Breast epithelium (tissue), 4 donors: ENCODE measurements around the gene NPTX1. TPM values are rescaled to one million over a fixed set of nuclear protein-coding genes. Genes with fewer than 3 reads are reported as not detected.

ENCODE experiments used
- DNase-seq, 2 donors: peaks; one replicate each; pipeline ENCODE4 v3.0.0-alpha.2; 2019; ENCODE audit warnings: low spot score in 2 of 2
- H3K27ac ChIP-seq, 2 donors: fragments of 200-600 bp; sonication (generic) in 1 of 2; one replicate each; pipeline ENCODE4 v1.5.1; 2016 to 2019; ENCODE audit warnings: mild to moderate bottlenecking in 1 of 2
- H3K27me3 ChIP-seq, 2 donors: fragments of 200-600 bp; sonication (generic) in 1 of 2; one replicate each; pipeline versions ENCODE4 v1.5.1 to v1.6.0; 2017 to 2019; ENCODE audit warnings: control low read depth in 1 of 2, mild to moderate bottlenecking in 1 of 2
- H3K36me3 ChIP-seq: fragments of 200-600 bp; one replicate; pipeline ENCODE4 v1.5.1; 2019
- H3K4me1 ChIP-seq, 2 donors: fragments of 200-600 bp; sonication (generic); one replicate each; pipeline ENCODE4 v1.5.1; 2016 to 2019; ENCODE audit warnings: control low read depth in 1 of 2
- H3K4me3 ChIP-seq, 3 donors: fragments of 200-600 bp; sonication (generic); 1 replicate in 2 of 3; 2 replicates in 1 of 3; pipeline ENCODE4 v1.5.1; 2016 to 2019; ENCODE audit warnings: mild to moderate bottlenecking in 3 of 3, moderate library complexity in 2 of 3
- H3K9me3 ChIP-seq, 2 donors: fragments of 200-600 bp; sonication (generic) in 1 of 2; one replicate each; pipeline ENCODE4 v1.5.1; 2016 to 2019; ENCODE audit warnings: control low read depth in 1 of 2
- POLR2A ChIP-seq: fragments of 450-650 bp; IDR thresholded peaks from one replicate; pipeline ENCODE4 v1.6.1; 2016; ENCODE audit warnings: antibody characterized with exemption, mild to moderate bottlenecking, moderate library complexity
- POLR2AphosphoS5 ChIP-seq, 3 donors: sonication (generic); formaldehyde crosslinking; IDR thresholded peaks; one replicate each; pipeline ENCODE4 v1.6.1; 2017; ENCODE audit warnings: antibody characterized with exemption in 3 of 3
- intact Hi-C: fragments of 100-400 bp; cut with DNase I; formaldehyde crosslinking; loops from one replicate; pipeline ENCODE4 v1.15.1; 2023; ENCODE audit warnings: low total_unique reads
- total RNA-seq, 3 donors: library from RNA; depleted of rRNA; stranded (reverse); fragments of >200 nt; gene quantifications; one replicate each; pipeline ENCODE4 v1.1.0, GENCODE V29; 2016
- TF ChIP-seq, protein P1 (sequence below), 3 donors: fragments of 450-650 bp; IDR thresholded peaks; one replicate each; pipeline ENCODE4 v1.5.1; 2016 to 2017; ENCODE audit warnings: antibody characterized with exemption in 3 of 3, mild to moderate bottlenecking in 3 of 3, moderate library complexity in 3 of 3

Gene NPTX1
- total RNA-seq, 3 donors from 2014 or later: under 0.01 to 0.32 (median 0.29) TPM

DNA sequence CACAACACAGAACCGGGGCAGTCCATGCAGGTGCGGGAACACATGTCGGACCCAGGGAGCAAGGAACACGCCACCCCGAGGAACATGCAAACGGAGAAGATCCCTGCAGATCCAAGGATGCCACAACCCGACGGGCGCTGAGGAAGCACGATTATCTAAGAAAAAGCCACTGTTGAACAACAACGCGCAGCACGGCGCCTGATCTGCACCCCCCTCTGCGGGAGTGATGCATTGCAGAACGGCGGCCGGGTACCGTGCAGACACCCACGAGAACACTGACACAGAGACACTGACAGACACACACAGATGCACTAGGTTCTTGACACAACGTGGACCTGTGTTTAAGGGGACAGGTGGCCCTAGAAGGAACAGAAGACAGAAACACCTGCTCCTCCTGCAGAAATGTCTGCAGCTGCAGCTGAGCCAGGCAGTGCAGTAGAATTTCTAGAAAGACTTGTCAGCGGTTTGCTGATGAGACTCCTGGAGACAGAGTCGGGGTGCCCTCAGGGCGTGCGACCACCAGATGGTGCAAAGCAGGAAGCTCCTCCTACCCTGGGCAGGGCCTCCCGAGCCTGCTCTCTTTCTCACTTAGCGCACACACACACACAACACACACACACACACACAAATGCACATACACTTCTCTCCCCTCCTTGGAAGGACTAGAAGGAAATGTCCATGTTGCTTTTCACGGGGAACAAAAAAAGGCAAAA is 7.5 kb downstream of the NPTX1 start:
- intact Hi-C loops: no loop called here
- H3K9me3 ChIP-seq: no peaks in the 10 kb centered on the region
- H3K27ac ChIP-seq: no peak overlapping the region
- H3K4me1 ChIP-seq: no peaks in the 10 kb centered on the region
- H3K36me3 ChIP-seq: no peaks in the 10 kb centered on the region
- H3K4me3 ChIP-seq: no peak overlapping the region
- H3K27me3 ChIP-seq: peaks cover 0 to 67% of the 10 kb centered on the region in 2 donors
- TF ChIP-seq, protein P1, sequence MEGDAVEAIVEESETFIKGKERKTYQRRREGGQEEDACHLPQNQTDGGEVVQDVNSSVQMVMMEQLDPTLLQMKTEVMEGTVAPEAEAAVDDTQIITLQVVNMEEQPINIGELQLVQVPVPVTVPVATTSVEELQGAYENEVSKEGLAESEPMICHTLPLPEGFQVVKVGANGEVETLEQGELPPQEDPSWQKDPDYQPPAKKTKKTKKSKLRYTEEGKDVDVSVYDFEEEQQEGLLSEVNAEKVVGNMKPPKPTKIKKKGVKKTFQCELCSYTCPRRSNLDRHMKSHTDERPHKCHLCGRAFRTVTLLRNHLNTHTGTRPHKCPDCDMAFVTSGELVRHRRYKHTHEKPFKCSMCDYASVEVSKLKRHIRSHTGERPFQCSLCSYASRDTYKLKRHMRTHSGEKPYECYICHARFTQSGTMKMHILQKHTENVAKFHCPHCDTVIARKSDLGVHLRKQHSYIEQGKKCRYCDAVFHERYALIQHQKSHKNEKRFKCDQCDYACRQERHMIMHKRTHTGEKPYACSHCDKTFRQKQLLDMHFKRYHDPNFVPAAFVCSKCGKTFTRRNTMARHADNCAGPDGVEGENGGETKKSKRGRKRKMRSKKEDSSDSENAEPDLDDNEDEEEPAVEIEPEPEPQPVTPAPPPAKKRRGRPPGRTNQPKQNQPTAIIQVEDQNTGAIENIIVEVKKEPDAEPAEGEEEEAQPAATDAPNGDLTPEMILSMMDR (IDR thresholded peaks at IDR 0.05): no peak
- no peak for TF ChIP-seq POLR2AphosphoS5 (IDR thresholded peaks at IDR 0.05)
- no peak for TF ChIP-seq POLR2A
- DNase-seq: no peak

DNA sequence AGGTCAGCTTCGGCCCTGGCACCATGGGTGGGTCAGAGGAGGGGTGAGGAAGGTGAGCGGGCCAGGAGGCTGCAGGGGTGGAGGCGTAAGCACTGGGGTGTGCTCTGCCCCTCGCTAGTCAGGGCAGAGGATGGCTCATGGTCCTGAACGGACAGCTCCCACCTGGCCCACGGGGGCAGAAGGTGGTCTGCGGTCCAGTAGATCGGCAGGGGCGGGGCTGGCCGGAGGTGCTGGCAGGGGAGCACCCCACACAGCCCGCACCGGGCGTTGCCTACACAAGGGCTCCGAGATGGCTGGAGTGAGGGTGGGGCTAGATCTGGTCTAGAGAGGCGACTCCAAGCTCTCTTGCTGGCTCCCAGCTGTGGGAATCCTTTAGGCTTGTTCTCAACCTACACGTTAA is 8.2 kb downstream of the NPTX1 start:
- no peaks in the 10 kb centered on the region for H3K36me3 ChIP-seq
- H3K27me3 ChIP-seq: peaks cover 0 to 60% of the 10 kb centered on the region in 2 donors
- DNase-seq: no peak
- no peak overlapping the region for H3K27ac ChIP-seq
- intact Hi-C loops: no loop called here
- H3K9me3 ChIP-seq: no peaks in the 10 kb centered on the region
- H3K4me1 ChIP-seq: no peaks in the 10 kb centered on the region
- H3K4me3 ChIP-seq: no peak overlapping the region
- TF ChIP-seq POLR2AphosphoS5 (IDR thresholded peaks at IDR 0.05) (no peak), POLR2A (no peak)
- TF ChIP-seq, protein P1 (IDR thresholded peaks at IDR 0.05): no peak

DNA sequence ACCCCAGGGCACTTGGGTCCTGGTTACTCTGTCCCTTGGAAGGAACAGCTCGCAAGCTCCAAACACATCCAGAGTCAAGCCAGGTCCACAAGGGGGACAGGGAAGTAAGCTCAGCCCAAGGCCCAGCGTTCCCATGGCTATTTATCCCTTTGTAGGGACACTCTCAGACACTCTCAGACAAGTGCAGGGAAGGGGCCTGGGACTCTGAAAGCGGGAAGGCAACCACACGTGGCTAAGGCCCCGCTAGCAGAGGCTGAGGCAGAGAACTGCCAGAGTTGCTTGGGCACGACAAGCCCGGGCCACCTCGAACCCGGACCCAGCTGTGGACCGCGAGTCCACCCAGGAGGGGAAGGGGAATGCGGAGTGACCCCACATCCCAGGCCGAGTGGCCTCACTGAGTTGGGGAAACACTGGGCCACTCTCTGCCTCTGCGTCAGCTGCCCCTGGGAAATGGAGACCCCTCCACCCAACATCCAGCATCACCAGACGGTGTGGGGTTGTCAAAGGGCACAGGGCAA is 10.2 kb downstream of the NPTX1 start:
- intact Hi-C loops: no loop called here
- no peaks in the 10 kb centered on the region for H3K36me3 ChIP-seq
- TF ChIP-seq POLR2AphosphoS5 (IDR thresholded peaks at IDR 0.05): no peak
- TF ChIP-seq, protein P1 (IDR thresholded peaks at IDR 0.05): no peak
- no peak for TF ChIP-seq POLR2A
- H3K27me3 ChIP-seq: peaks cover 0 to 51% of the 10 kb centered on the region in 2 donors
- no peak overlapping the region for H3K27ac ChIP-seq
- H3K4me3 ChIP-seq: no peak overlapping the region
- DNase-seq: no peak
- H3K4me1 ChIP-seq: no peaks in the 10 kb centered on the region
- H3K9me3 ChIP-seq: no peaks in the 10 kb centered on the region

DNA sequence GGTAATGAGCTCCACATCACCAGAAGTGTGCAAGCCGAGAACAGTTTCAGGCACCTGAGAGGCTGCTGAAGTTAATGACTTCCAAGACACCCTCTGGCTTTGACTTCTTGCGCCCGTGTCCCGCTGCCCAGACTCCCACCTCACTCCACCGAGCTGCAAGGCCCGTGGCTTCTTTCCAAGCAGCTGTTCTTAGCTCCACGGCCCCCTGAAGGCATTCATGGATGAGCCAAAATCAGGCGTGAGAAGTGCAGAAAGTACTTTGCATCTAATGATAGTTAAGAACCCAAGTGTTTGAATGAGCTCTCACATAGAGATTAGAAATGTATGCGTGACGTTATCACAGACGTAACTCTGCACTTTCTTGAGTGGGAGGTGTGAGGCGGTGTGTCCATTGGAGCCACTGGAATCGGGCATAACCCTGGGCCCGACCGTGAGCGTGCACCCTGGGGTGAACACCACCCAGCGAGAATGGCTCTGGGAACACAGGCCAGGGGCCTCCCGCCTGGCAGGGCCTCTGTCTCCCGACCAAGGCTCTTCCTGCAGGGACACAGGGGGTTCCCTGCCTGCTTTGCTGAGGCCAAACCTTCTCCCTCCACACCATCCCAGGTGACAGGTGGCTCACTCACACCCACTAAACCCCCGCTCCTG is 11.0 kb downstream of the NPTX1 start:
- no peaks in the 10 kb centered on the region for H3K4me1 ChIP-seq
- no peaks in the 10 kb centered on the region for H3K9me3 ChIP-seq
- H3K27me3 ChIP-seq: peaks cover 0 to 46% of the 10 kb centered on the region in 2 donors
- no peak for TF ChIP-seq POLR2A
- no peak for TF ChIP-seq POLR2AphosphoS5 (IDR thresholded peaks at IDR 0.05)
- TF ChIP-seq, protein P1 (IDR thresholded peaks at IDR 0.05): no peak
- no peaks in the 10 kb centered on the region for H3K36me3 ChIP-seq
- intact Hi-C loops: no loop called here
- no peak overlapping the region for H3K4me3 ChIP-seq
- no peak overlapping the region for H3K27ac ChIP-seq
- no peak for DNase-seq

DNA sequence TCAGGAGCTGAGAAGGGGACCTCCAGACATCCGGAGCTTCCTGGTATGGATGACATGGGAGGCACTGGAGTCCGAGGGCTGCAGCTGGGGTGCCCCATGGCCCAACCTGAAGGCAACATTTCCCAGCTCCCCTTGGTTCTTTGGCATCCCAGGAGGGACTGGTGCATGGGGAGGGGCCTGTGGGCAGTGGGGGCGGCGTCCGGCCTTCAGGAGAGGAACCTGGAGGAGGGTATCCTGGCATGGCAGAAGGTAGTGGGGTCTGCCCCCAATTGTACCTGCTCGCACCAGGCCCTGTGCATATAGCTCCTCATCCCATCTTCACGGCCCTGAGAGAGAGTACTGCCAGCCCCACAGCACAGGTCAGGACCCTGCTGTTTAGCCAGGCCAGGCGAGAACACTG is 11.9 kb downstream of the NPTX1 start:
- Histone ChIP-seq H3K4me3 (no peak overlapping the region), H3K27me3 (peaks cover 0 to 40% of the 10 kb centered on the region in 2 donors), H3K4me1 (no peaks in the 10 kb centered on the region), H3K27ac (no peak overlapping the region), H3K36me3 (no peaks in the 10 kb centered on the region), H3K9me3 (no peaks in the 10 kb centered on the region)
- no peak for DNase-seq
- intact Hi-C loops: no loop called here
- TF ChIP-seq, protein P1 (IDR thresholded peaks at IDR 0.05): no peak
- no peak for TF ChIP-seq POLR2A
- TF ChIP-seq POLR2AphosphoS5 (IDR thresholded peaks at IDR 0.05): no peak
